Muscle layer of duodenum (tissue), 2 donors: Measurements from ENCODE around the gene DAB2IP.

Experiments
- H3K27ac ChIP-seq: one replicate; pipeline ENCODE4 v1.7.0; 2013; ENCODE audit warnings: mild to moderate bottlenecking, low read length
- H3K27me3 ChIP-seq: one replicate; pipeline ENCODE4 v1.7.0; 2013; ENCODE audit warnings: low read depth, mild to moderate bottlenecking, control low read depth, low read length
- H3K36me3 ChIP-seq, 2 donors: one replicate each; pipeline ENCODE4 v1.7.0; 2013; ENCODE audit warnings: low read length in 2 of 2, control low read depth in 1 of 2, mild to moderate bottlenecking in 1 of 2; ENCODE audit not compliant: insufficient read depth in 2 of 2, control insufficient read depth in 1 of 2
- H3K4me1 ChIP-seq, 2 donors: one replicate each; pipeline ENCODE4 v1.7.0; 2013; ENCODE audit warnings: low read length in 2 of 2, mild to moderate bottlenecking in 2 of 2, control low read depth in 1 of 2, moderate library complexity in 1 of 2; ENCODE audit not compliant: insufficient read depth in 2 of 2, control insufficient read depth in 1 of 2
- H3K4me3 ChIP-seq, 2 donors: one replicate each; pipeline ENCODE4 v1.7.0; 2013; ENCODE audit warnings: low read length in 2 of 2, low read depth in 1 of 2, mild to moderate bottlenecking in 1 of 2
- H3K9me3 ChIP-seq, 2 donors: one replicate each; pipeline ENCODE4 v1.7.0; 2013; ENCODE audit warnings: low read length in 2 of 2, control low read depth in 1 of 2, mild to moderate bottlenecking in 1 of 2; ENCODE audit not compliant: control insufficient read depth in 1 of 2
- donor health status: healthy.

DAB2IP gene

GRCh38 chr9:121699571-121700164, 48.2 kb downstream of the DAB2IP start:
- Histone ChIP-seq H3K9me3 (no peaks in the 10 kb centered on the region), H3K27ac (no peak overlapping the region), H3K27me3 (no peaks in the 10 kb centered on the region), H3K36me3 (no peaks in the 10 kb centered on the region), H3K4me1 (peaks cover 4 to 26% of the 10 kb centered on the region in 2 donors), H3K4me3 (peak overlapping the region; percentile 43 to 59)

GRCh38 chr9:121700165-121700831, 48.9 kb downstream of the DAB2IP start:
- Histone ChIP-seq H3K4me3 (peak overlapping the region; percentile 43 to 59), H3K27ac (no peak overlapping the region), H3K9me3 (no peaks in the 10 kb centered on the region), H3K36me3 (no peaks in the 10 kb centered on the region), H3K4me1 (peaks cover 4 to 26% of the 10 kb centered on the region in 2 donors), H3K27me3 (no peaks in the 10 kb centered on the region)

DNA sequence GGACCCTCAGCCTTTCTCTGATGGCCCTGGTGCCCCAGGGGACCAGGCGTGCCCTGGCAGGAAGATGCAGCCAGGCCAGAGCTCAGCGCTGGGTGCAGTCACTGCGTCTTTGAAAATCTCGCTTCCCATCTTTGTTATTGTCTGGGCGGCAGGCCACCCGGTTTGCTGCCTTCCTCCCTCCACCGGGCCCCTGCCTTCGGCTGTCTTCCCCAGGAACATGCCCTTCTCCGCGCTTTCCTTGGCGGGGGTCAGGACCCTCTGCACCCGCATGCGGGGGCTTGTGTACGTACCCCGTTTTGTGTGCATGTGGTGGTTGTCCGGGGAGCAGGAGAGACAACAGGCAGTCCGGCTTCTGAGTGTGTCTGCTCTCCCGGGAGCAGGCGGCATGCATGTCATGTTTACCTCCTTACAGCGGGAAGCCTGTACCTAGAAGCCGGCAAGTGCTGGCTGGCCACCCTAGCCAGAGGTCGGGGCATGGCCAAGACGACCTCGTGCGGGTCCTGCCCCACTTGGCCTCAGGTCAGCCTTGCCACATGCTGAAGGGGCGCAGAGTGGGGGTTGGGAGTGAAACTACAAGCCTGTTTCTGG, 49.5 kb downstream of the DAB2IP start:
- H3K4me1 ChIP-seq = peaks cover 4 to 26% of the 10 kb centered on the region in 2 donors
- peak overlapping the region; percentile 43 to 59 for H3K4me3 ChIP-seq
- no peaks in the 10 kb centered on the region for H3K9me3 ChIP-seq
- H3K36me3 ChIP-seq = no peaks in the 10 kb centered on the region
- H3K27ac ChIP-seq = no peak overlapping the region
- no peaks in the 10 kb centered on the region for H3K27me3 ChIP-seq

GRCh38 chr9:121701736-121702261, 50.4 kb downstream of the DAB2IP start:
- H3K4me1 ChIP-seq = peaks cover 4 to 26% of the 10 kb centered on the region in 2 donors
- H3K27me3 ChIP-seq = no peaks in the 10 kb centered on the region
- H3K27ac ChIP-seq = no peak overlapping the region
- no peaks in the 10 kb centered on the region for H3K9me3 ChIP-seq
- H3K36me3 ChIP-seq = no peaks in the 10 kb centered on the region
- H3K4me3 ChIP-seq = no peak overlapping the region

GRCh38 chr9:121703014-121703734, 51.7 kb downstream of the DAB2IP start:
- Histone ChIP-seq H3K27ac (no peak overlapping the region), H3K27me3 (no peaks in the 10 kb centered on the region), H3K4me3 (no peak overlapping the region), H3K9me3 (no peaks in the 10 kb centered on the region), H3K4me1 (peaks cover 4 to 26% of the 10 kb centered on the region in 2 donors), H3K36me3 (no peaks in the 10 kb centered on the region)

DNA sequence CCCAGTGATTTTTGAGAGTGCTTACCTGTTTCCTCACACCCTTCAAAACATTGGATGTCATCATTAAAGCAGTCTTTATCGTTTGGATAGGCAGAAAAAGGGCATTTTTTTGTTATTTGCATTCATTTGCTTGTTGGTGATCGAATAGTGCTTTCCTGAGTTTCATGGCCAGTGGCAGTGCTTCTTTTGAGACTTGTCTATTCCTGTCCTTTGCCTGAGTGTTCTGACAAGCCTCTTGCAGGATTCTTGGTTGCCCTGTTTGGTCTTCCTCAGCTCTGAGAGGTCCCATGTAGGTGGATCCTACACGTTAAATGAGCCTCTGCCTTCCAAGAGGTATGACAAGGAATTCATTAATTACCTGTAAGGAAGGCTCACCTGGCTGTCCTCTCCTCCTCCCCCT, 52.8 kb downstream of the DAB2IP start:
- Histone ChIP-seq H3K9me3 (no peaks in the 10 kb centered on the region), H3K4me3 (no peak overlapping the region), H3K36me3 (no peaks in the 10 kb centered on the region), H3K4me1 (peaks cover 4 to 32% of the 10 kb centered on the region in 2 donors), H3K27me3 (no peaks in the 10 kb centered on the region), H3K27ac (no peak overlapping the region)

- no peak overlapping the region for H3K4me3 ChIP-seq
- H3K4me1 ChIP-seq = peaks cover 2 to 23% of the 10 kb centered on the region in 2 donors
Observed at GRCh38 chr9:121706149-121706750, 54.8 kb downstream of the DAB2IP start.

GRCh38 chr9:121707477-121708424, 56.3 kb downstream of the DAB2IP start:
- peaks cover 2 to 27% of the 10 kb centered on the region in 2 donors for H3K4me1 ChIP-seq
- no peak overlapping the region for H3K27ac ChIP-seq
- H3K4me3 ChIP-seq = no peak overlapping the region
- H3K9me3 ChIP-seq = no peaks in the 10 kb centered on the region
- H3K36me3 ChIP-seq = no peaks in the 10 kb centered on the region
- H3K27me3 ChIP-seq = no peaks in the 10 kb centered on the region

More at GRCh38 chr9:121706149-121706750, 54.8 kb downstream of the DAB2IP start:
- H3K27me3 ChIP-seq = no peaks in the 10 kb centered on the region
- H3K36me3 ChIP-seq = no peaks in the 10 kb centered on the region
- no peaks in the 10 kb centered on the region for H3K9me3 ChIP-seq
- no peak overlapping the region for H3K27ac ChIP-seq

GRCh38 chr9:121708768-121709488, 57.5 kb downstream of the DAB2IP start:
- H3K4me3 ChIP-seq = no peak overlapping the region
- peaks cover 2 to 28% of the 10 kb centered on the region in 2 donors for H3K4me1 ChIP-seq
- no peak overlapping the region for H3K27ac ChIP-seq

GRCh38 chr9:121709798-121710197, 58.4 kb downstream of the DAB2IP start:
- Histone ChIP-seq H3K36me3 (peaks cover 0 to 4% of the 10 kb centered on the region in 2 donors), H3K27ac (no peak overlapping the region), H3K4me1 (peaks cover 2 to 28% of the 10 kb centered on the region in 2 donors), H3K9me3 (no peaks in the 10 kb centered on the region), H3K27me3 (no peaks in the 10 kb centered on the region), H3K4me3 (no peak overlapping the region)

More at GRCh38 chr9:121708768-121709488, 57.5 kb downstream of the DAB2IP start:
- peaks cover 0 to 3% of the 10 kb centered on the region in 2 donors for H3K36me3 ChIP-seq
- no peaks in the 10 kb centered on the region for H3K9me3 ChIP-seq
- H3K27me3 ChIP-seq = no peaks in the 10 kb centered on the region
